Gastroesophageal sphincter (tissue), 3 donors: ENCODE data around the gene NUAK1.

Experiments
- CTCF ChIP-seq, 4 experiments: fragments of 200-600 bp in 2 of 4; fragments of 450-650 bp in 2 of 4; sonication (generic) in 1 of 4; IDR thresholded peaks; one replicate each; pipeline ENCODE4 v1.5.1; 2017 to 2019; ENCODE audit warnings: antibody characterized with exemption in 4 of 4, mild to moderate bottlenecking in 2 of 4, moderate library complexity in 2 of 4
- EP300 ChIP-seq: sonication (generic); formaldehyde crosslinking; IDR thresholded peaks from one replicate; pipeline ENCODE4 v1.6.1; 2017; ENCODE audit warnings: antibody characterized with exemption, mild to moderate bottlenecking
- POLR2A ChIP-seq, 2 donors: fragments of 450-650 bp; IDR thresholded peaks; one replicate each; pipeline ENCODE4 v1.6.1; 2017; ENCODE audit warnings: antibody characterized with exemption in 2 of 2, mild to moderate bottlenecking in 2 of 2, moderate library complexity in 1 of 2
- POLR2AphosphoS5 ChIP-seq: sonication (generic); formaldehyde crosslinking; IDR thresholded peaks from one replicate; pipeline ENCODE4 v1.6.1; 2017; ENCODE audit warnings: antibody characterized with exemption

- no peak for TF ChIP-seq CTCF (IDR thresholded peaks at IDR 0.05)
- TF ChIP-seq POLR2A (IDR thresholded peaks at IDR 0.05), result no peak
- no peak for TF ChIP-seq POLR2AphosphoS5
- TF ChIP-seq EP300, result no peak
Measured at GRCh38 chr12:106157802-106158201, 19.0 kb upstream of the NUAK1 start.
